ENCODE data around the gene CLMP.
"Not testable (repeated sequence)": the region's sequence is repeated elsewhere in the genome, so short reads cannot be mapped to it uniquely, and the experiment has no call there.

CLMP gene

DNA sequence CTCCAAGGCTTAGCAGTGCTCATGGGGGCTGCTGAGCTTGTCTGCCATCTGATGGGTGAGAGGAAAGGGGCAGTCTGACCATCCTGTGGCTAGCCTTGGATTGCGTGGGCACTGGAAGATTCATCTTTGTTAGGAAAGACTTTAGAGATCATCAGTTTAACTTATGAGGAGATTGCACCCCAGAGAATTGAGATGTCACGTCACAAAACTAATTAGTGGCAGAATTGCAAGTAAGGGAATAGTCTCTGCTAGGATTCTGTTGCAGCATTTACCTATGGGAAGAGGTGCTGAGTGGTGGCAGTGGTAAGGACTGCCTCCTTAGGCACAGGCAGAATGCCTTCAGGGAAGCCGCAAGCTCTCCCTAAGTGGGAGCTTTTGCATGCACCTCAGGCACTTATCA lies 90.4 kb downstream of the CLMP start:
- no peak overlapping the region for H3K4me3 ChIP-seq (ENCODE audit: low read length)
- no peak for DNase-seq (ENCODE audit: low read depth, low spot score)

DNA sequence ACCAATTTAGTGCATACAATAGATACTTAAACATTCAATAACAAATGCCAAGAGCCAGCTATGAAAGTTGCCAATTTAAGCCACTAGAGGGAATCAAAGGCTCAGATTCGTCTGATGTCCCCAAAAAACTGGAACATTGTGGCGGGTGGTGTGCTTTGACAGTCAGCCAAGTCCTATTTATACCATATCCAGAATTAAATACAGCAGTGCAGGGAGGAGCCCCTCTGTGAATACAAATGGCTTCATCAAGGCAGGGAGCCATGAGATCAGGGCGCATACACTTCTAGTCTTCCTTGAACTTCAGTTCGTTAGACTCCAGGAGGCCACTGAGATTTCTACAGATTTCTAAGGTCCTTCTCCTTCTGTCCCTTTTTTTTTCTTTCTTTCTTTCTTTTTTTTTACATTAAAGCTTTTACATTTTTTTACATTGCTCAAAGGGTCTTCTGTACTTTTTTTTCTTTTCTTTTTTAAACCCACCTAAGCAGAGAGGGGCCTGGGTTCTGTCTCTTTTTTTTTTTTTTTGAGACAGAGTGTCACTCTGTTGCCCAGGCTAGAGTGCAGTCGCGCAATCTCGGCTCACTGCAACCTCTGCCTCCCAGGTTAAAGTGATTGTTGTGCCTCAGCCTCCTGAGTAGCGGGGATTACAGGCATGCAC lies 91.6 kb downstream of the CLMP start:
- no peak overlapping the region for H3K4me3 ChIP-seq (ENCODE audit: low read length)
- DNase-seq (ENCODE audit: low read depth, low spot score): peak; percentile 40

- DNase-seq (ENCODE audit: low read depth, low spot score): no peak
- no peak overlapping the region for H3K4me3 ChIP-seq (ENCODE audit: low read length)
Observed at GRCh38 chr11:123100379-123101085, 94.5 kb downstream of the CLMP start.

GRCh38 chr11:123098990-123099389 lies 96.1 kb downstream of the CLMP start:
- DNase-seq (ENCODE audit: low read depth, low spot score): no peak

GRCh38 chr11:123093739-123094138 lies 101.3 kb downstream of the CLMP start:
- DNase-seq (ENCODE audit: low read depth, low spot score): no peak
- H3K4me3 ChIP-seq (ENCODE audit: low read length): no peak overlapping the region

More at GRCh38 chr11:123098990-123099389, 96.1 kb downstream of the CLMP start:
- no peak overlapping the region for H3K4me3 ChIP-seq (ENCODE audit: low read length)

GRCh38 chr11:123091506-123091905 lies 103.5 kb downstream of the CLMP start:
- no peak overlapping the region for H3K4me3 ChIP-seq (ENCODE audit: low read length)
- no peak for DNase-seq (ENCODE audit: low read depth, low spot score)

GRCh38 chr11:123090168-123090567 lies 104.9 kb downstream of the CLMP start:
- not testable (repeated sequence) for H3K4me3 ChIP-seq (ENCODE audit: low read length)

DNA sequence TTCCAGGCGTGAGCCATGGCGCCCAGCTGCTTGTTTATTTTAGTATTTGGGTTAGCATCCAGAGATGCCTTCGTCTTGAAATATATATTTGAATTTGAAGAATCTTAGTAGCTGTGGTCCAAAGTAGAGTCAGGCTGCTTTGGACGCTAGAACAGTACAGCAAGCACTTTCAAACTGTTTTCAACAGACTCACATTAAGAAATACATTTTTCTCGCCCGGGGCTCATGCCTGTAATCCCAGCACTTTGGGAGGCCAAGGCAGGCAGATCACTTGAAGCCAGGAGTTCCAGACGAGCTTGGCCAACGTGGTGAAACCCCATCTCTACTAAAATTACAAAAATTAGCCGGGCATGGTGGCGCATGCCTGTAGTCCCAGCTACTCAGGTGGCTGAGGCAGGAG lies 106.2 kb downstream of the CLMP start:
- DNase-seq (ENCODE audit: low read depth, low spot score): not testable (repeated sequence)

More at GRCh38 chr11:123090168-123090567, 104.9 kb downstream of the CLMP start:
- not testable (repeated sequence) for DNase-seq (ENCODE audit: low read depth, low spot score)

GRCh38 chr11:123087657-123088056 lies 107.4 kb downstream of the CLMP start:
- DNase-seq (ENCODE audit: low read depth, low spot score); H3K4me3 ChIP-seq (ENCODE audit: low read length): not testable (repeated sequence)

More for the DNA sequence above, 106.2 kb downstream of the CLMP start:
- H3K4me3 ChIP-seq (ENCODE audit: low read length): not testable (repeated sequence)

DNA sequence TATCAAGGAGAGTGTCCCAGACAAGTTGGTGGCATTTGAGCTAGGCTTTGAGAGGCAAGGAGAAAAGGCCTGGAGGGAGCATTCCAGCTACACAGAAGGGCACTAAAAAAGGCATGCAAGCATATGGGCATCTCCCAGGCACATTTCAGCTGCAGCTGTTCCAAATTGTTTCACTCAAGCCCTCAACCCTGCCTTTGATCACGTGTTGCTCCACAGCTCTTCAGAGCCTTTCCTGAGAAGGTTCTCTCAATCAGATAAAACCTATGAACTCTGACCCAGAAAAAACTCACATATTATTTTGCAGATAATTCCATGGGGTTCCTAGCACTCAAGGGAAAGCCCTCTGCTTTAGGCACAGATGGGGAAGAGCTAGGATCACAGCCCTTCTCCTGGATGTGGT lies 108.7 kb downstream of the CLMP start:
- no peak for DNase-seq (ENCODE audit: low read depth, low spot score)
- H3K4me3 ChIP-seq (ENCODE audit: low read length): no peak overlapping the region

- no peak for DNase-seq (ENCODE audit: low read depth, low spot score)
Observed at GRCh38 chr11:123085497-123085896, 109.6 kb downstream of the CLMP start.

GRCh38 chr11:123084454-123084853 lies 110.6 kb downstream of the CLMP start:
- no peak overlapping the region for H3K4me3 ChIP-seq (ENCODE audit: low read length)
- DNase-seq (ENCODE audit: low read depth, low spot score): no peak

More at GRCh38 chr11:123085497-123085896, 109.6 kb downstream of the CLMP start:
- H3K4me3 ChIP-seq (ENCODE audit: low read length): no peak overlapping the region

DNA sequence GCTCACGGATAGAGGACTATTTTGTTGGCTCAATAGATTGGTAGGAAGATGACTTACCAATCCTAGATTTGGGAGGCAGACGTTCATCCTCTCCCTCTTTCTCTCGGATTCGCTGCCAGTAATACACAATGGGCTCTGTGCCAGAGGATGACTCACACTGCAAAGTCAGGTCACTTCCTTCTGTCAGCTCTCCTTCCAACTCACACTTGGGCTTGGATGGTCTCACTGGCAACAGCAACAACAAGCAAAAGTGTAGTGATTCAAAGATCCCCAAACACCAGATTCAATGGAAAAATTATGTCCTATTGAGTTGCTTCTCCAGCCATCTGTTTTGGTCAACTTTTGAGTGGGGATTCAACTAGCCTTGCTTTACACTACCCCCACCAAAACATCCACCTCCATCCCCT lies 111.4 kb downstream of the CLMP start:
- no peak overlapping the region for H3K4me3 ChIP-seq (ENCODE audit: low read length)
- DNase-seq (ENCODE audit: low read depth, low spot score): no peak

DNA sequence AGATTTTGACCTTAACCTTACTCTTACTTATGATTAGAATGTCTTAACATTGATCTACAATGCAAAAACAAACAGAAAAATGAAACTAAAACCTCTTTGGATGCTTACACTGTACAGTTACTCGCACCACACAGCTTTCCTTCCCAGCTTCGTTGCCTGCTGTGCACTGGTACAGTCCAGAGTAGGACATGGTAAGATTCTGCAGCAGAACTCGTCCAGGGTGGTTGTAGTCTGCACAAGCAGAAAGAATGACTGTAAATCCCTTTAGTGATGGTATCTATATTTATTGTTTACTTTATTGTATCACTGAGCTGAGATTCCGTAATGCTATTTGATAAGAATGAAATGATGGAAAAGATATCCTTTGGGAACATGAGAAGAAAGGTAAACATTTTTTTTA lies 112.1 kb downstream of the CLMP start:
- DNase-seq (ENCODE audit: low read depth, low spot score): no peak
- H3K4me3 ChIP-seq (ENCODE audit: low read length): no peak overlapping the region

DNA sequence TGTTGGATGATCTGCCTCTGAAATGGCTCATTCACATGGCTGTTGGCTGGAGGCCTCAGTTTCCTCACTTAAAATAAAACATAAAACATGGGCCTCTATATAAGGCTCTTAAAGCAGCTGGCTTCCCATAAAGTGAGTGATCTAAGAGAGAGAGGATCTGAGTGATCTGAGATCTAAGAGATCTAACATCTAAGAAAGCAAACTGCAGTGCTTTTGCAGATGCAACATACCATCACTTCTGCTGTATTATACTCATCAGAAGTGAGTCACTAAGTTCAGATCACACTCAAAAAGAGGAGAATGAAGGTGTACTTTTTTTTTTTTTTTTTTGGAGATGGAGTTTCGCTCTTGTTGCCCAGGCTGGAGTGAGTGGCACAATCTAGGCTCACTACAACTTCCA lies 115.0 kb downstream of the CLMP start:
- H3K4me3 ChIP-seq (ENCODE audit: low read length): no peak overlapping the region
- DNase-seq (ENCODE audit: low read depth, low spot score): no peak

GRCh38 chr11:123076484-123076883 lies 118.6 kb downstream of the CLMP start:
- no peak for DNase-seq (ENCODE audit: low read depth, low spot score)
- no peak overlapping the region for H3K4me3 ChIP-seq (ENCODE audit: low read length)

GRCh38 chr11:123073343-123074057 lies 121.5 kb downstream of the CLMP start:
- no peak overlapping the region for H3K4me3 ChIP-seq (ENCODE audit: low read length)
- no peak for DNase-seq (ENCODE audit: low read depth, low spot score)

GRCh38 chr11:123072762-123073161 lies 122.3 kb downstream of the CLMP start:
- no peak for DNase-seq (ENCODE audit: low read depth, low spot score)
- no peak overlapping the region for H3K4me3 ChIP-seq (ENCODE audit: low read length)

GRCh38 chr11:123072332-123072761 lies 122.7 kb downstream of the CLMP start:
- H3K4me3 ChIP-seq (ENCODE audit: low read length): no peak overlapping the region
- DNase-seq (ENCODE audit: low read depth, low spot score): no peak
